Epithelial cell of proximal tubule (primary cell): ENCODE measurements around the gene ZNF526. TPM values are rescaled to one million over a fixed set of nuclear protein-coding genes. Genes with fewer than 3 reads are reported as not detected.

Experiments
- DNase-seq: peaks from one replicate; pipeline ENCODE4 v3.0.0-alpha.2; 2011; ENCODE audit warnings: low read depth
- H3K4me3 ChIP-seq: 2 replicates; pipeline ENCODE4 v1.5.1; 2011; ENCODE audit warnings: low read depth, mild to moderate bottlenecking, low read length
- total RNA-seq: library from RNA; depleted of rRNA; stranded (reverse); fragments of >200 nt; gene quantifications from 2 replicates; pipeline ENCODE4 v1.2.3, GENCODE V29; 2015
- TF ChIP-seq, protein P1 (sequence below): conservative IDR thresholded peaks from 2 replicates; pipeline ENCODE4 v1.5.1; 2012; ENCODE audit warnings: low read depth, mild to moderate bottlenecking, low read length

The ZNF526 gene
- total RNA-seq, 1 donor from 2014 or later: 3.9 TPM

DNA sequence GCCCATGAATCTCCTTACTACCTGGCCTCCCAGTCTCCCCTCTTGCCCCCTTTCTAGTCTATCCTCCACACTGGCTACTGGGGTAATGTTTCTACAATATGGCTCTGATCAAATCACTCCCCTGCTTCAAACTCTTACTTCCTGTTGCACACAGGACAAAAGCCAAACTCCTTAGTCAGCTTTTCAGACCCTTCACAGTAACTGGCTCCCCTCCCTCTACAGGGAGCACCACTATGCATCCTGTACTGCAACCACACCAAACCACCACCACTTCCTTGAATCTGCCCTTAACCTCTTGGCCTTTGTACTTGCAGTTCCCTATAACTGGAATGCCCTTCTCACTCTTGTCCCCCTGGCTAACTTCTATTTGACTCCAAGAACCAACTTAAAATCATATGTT, 34.8 kb upstream of the ZNF526 start:
- no peak for DNase-seq
- no peak overlapping the region for H3K4me3 ChIP-seq
- TF ChIP-seq, protein P1, sequence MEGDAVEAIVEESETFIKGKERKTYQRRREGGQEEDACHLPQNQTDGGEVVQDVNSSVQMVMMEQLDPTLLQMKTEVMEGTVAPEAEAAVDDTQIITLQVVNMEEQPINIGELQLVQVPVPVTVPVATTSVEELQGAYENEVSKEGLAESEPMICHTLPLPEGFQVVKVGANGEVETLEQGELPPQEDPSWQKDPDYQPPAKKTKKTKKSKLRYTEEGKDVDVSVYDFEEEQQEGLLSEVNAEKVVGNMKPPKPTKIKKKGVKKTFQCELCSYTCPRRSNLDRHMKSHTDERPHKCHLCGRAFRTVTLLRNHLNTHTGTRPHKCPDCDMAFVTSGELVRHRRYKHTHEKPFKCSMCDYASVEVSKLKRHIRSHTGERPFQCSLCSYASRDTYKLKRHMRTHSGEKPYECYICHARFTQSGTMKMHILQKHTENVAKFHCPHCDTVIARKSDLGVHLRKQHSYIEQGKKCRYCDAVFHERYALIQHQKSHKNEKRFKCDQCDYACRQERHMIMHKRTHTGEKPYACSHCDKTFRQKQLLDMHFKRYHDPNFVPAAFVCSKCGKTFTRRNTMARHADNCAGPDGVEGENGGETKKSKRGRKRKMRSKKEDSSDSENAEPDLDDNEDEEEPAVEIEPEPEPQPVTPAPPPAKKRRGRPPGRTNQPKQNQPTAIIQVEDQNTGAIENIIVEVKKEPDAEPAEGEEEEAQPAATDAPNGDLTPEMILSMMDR: no peak

DNA sequence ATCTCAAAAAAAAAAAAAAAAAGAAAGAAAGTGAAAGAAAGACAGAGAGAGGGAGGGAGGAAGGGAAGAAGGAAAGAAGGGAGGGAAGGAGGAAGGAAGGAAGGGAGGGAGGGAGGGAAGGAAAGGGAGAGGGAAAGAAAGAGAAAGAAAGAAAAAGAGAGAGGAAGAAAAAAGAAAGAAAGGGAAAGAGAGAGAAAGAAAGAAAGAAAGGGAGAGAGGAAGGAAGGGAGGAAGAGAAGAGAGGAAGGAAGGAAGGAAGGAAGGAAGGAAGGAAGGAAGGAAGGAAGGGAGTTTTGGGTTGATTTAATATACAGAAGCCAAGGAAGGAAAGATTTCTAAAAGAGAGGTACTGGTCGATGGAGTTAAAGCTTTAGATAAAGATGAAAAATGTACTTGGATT, 31.4 kb upstream of the ZNF526 start:
- no peak for DNase-seq
- TF ChIP-seq, protein P1: no peak
- no peak overlapping the region for H3K4me3 ChIP-seq

DNA sequence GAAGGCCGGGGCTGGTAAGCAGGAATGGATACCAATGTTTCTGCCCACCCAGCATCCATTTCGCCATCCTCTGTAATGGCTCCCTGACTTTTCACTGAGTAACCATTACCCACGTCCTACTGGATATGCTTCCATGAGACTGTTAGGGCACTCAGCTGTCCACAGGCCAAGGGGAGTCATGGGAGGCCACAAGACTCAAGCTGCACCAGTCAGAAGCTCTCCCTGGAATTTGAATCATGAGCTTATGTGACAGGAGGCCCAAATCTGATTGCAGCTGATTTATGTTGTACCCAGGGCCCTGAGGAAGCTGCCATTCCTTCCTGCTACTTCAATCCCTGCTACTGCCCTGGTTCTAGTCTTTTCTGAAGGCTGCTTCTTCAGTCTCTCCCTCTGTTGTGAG, 31.0 kb upstream of the ZNF526 start:
- TF ChIP-seq, protein P1: no peak
- H3K4me3 ChIP-seq: no peak overlapping the region
- no peak for DNase-seq

DNA sequence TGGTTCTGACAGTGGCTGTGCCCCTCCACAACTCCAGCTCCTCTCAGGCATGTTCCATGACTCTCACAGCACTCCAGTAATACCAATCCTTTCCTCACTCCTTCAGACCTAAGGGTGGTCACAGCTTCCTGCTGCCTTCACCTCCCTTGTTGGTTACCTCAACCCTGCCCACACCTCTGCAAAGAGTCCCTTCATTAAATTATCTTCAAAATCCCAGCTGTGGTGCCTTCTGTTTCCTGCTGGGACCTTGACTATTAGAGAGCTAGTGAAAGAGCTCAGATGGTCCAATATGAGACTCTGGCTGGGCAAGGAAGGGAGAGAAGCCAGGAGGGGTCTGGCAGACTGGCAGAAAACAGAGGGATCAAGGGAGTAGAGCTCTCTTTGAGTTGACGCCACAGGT, 28.8 kb upstream of the ZNF526 start:
- TF ChIP-seq, protein P1: no peak
- H3K4me3 ChIP-seq: no peak overlapping the region
- DNase-seq: no peak

DNA sequence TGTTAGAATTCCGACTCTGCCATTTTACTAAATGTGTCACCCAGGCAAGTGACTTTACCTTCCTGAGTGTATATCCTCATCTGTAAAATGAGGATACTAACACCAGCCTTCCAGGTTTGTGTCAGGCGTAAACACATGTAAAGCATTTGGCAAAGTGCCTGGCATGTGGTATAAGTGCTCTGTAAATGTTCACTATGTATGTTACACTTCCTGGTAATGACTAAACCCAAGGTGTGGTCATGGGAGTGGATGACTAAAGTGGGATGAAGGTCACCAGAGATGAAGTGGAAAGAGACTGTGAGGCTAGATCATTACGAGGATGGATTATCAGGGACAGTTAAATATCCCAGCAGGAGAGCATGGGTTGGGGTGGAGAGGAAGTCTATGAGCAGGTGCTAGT, 28.3 kb upstream of the ZNF526 start:
- DNase-seq: peak; percentile 60
- H3K4me3 ChIP-seq: no peak overlapping the region
- TF ChIP-seq, protein P1: no peak

DNA sequence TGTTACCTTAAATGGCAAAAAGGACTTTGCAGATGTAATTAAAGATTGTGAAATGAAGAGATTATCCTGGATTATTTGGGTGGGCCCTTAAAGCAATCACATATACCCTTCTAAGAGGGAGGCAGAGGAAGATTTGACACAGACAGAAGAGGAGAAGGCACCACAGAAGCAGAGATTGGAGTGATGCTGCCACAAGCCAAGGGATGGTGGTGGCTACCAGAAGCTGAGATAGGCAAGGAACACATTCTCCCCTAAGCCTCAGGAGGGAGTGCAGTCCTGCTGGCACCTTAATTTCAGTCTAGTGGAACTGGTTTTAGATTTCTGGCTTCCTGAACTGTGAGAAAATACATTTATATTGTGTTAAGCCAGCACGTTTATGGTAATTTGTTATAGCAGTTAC, 26.8 kb upstream of the ZNF526 start:
- no peak overlapping the region for H3K4me3 ChIP-seq
- no peak for DNase-seq
- TF ChIP-seq, protein P1: no peak

DNA sequence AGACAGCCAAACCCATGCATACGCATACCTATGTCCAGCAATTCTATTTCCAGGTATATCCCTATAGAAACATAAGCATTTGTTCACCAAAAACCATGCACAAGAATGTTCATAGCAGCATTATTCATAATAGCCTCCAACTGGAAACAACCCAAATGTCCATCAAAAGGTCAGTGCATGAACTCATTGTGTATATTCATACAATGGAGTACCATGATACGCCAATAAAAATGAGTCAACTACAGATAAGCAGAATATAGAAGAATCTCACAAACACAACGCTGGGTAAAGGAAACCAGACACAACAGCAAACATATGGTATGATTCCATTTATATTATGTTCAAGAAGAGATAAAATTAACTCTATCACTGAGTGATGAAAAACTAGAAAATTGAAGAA, 26.4 kb upstream of the ZNF526 start:
- no peak for DNase-seq
- TF ChIP-seq, protein P1: no peak

More for the DNA sequence above, 26.4 kb upstream of the ZNF526 start:
- H3K4me3 ChIP-seq: no peak overlapping the region
